ENCODE results near the gene TMEM184A.

Gene TMEM184A

DNA sequence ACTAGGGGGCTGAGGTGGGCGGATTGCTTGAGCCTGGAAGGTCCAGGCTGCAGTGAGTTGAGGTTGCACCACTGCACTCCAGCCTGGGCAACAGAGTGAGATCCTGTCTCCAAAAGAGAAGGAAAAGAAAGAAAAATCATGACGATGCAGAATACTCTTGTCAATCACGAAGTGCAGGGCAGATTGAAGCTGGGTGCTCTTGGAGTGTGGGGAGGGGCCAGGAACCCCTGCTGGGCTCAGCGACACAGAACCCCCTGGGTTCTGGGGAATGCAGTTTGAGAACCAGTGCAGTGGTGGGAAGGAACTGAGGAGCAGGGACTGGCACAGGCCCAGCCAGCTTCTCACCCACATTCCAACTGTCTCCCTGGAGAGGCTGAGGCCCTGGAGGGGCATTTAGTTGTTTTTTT is 41.0 kb downstream of the TMEM184A start:
- H3K27me3 ChIP-seq (ENCODE audit: control insufficient read depth, insufficient read depth, low read length): no peaks in the 10 kb centered on the region
- no peak overlapping the region for H3K4me3 ChIP-seq (ENCODE audit: low read depth, low read length)
- no peaks in the 10 kb centered on the region for H3K9me3 ChIP-seq (ENCODE audit: control insufficient read depth, insufficient read depth, low read length)
- H3K36me3 ChIP-seq (ENCODE audit: control insufficient read depth, insufficient read depth, low read length): no peaks in the 10 kb centered on the region
- H3K27ac ChIP-seq (ENCODE audit: low read depth, low read length): no peak overlapping the region
- H3K9ac ChIP-seq (ENCODE audit: low read depth, low read length): no peak overlapping the region
- H3K4me1 ChIP-seq (ENCODE audit: control insufficient read depth, insufficient read depth, low read length): no peaks in the 10 kb centered on the region

DNA sequence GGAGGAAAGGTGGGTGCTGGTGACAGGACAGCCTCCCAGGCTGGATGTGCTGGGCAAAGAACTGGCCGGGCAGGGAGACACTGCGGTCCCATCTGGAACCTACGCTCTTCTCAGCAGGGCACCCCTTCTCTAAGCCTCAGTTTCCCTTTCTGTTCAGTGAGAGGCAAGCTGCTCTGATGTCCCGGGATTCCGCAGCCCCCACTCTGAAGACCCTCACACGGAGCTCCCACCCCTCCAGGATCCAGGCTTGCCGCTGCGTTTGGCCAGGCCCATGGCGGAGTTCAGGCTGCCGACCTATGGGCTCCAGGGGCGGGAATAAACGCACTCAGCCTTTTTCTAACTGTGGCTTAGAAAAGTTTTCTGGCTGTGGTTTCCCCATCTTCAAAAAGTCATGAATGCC is 41.6 kb downstream of the TMEM184A start:
- Histone ChIP-seq H3K27me3 (ENCODE audit: control insufficient read depth, insufficient read depth, low read length) (no peaks in the 10 kb centered on the region), H3K9ac (ENCODE audit: low read depth, low read length) (no peak overlapping the region), H3K27ac (ENCODE audit: low read depth, low read length) (no peak overlapping the region), H3K36me3 (ENCODE audit: control insufficient read depth, insufficient read depth, low read length) (no peaks in the 10 kb centered on the region), H3K4me3 (ENCODE audit: low read depth, low read length) (no peak overlapping the region), H3K4me1 (ENCODE audit: control insufficient read depth, insufficient read depth, low read length) (no peaks in the 10 kb centered on the region), H3K9me3 (ENCODE audit: control insufficient read depth, insufficient read depth, low read length) (no peaks in the 10 kb centered on the region)

GRCh38 chr7:1513657-1514095 is 42.3 kb downstream of the TMEM184A start:
- Histone ChIP-seq H3K27ac (ENCODE audit: low read depth, low read length) (no peak overlapping the region), H3K27me3 (ENCODE audit: control insufficient read depth, insufficient read depth, low read length) (no peaks in the 10 kb centered on the region), H3K4me3 (ENCODE audit: low read depth, low read length) (no peak overlapping the region), H3K36me3 (ENCODE audit: control insufficient read depth, insufficient read depth, low read length) (no peaks in the 10 kb centered on the region), H3K4me1 (ENCODE audit: control insufficient read depth, insufficient read depth, low read length) (no peaks in the 10 kb centered on the region), H3K9me3 (ENCODE audit: control insufficient read depth, insufficient read depth, low read length) (no peaks in the 10 kb centered on the region), H3K9ac (ENCODE audit: low read depth, low read length) (no peak overlapping the region)

DNA sequence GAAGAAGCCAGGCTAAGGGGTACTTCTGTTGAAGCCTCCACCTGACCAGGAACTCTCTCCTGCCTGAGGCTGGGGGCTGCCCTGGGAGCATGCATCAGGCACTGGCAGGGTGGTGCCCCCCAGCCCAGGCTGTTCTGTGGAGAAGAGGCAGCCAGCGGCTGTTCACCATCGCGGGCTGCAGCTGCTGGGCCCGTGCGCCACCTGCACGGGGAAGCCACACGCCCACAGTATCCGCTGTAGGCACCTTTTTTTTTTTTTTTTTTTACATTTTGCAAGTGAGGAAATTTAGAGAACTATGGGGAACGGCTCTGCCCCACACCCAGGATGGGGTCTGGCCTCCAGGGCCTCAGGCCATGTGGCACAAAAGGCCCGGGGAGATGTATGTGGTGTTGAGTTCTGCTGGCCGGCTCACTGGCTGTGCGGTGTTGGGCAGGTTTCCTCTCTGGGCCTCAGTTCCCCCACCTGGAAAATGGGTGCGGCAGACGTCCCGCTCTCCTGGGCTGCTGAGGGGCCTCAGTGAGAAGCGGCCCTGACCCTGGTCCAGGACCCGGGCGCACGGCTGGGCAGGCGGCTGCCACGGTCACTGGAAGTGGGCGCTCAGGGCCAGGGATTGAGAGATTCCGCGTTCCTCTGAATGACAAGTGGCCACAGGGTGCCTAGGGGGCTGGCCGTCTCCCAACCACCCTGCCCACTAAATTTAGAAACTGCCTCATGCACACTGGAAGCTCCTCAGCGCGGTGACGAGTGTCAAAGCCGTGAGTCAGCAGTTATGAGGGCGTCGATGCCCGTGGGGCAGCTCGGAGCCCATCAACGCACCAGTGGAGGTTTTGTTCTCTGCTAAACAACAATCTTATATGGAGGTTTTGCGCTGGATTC is 43.0 kb downstream of the TMEM184A start:
- Histone ChIP-seq H3K9me3 (ENCODE audit: control insufficient read depth, insufficient read depth, low read length) (no peaks in the 10 kb centered on the region), H3K4me3 (ENCODE audit: low read depth, low read length) (no peak overlapping the region), H3K4me1 (ENCODE audit: control insufficient read depth, insufficient read depth, low read length) (no peaks in the 10 kb centered on the region), H3K27ac (ENCODE audit: low read depth, low read length) (no peak overlapping the region), H3K27me3 (ENCODE audit: control insufficient read depth, insufficient read depth, low read length) (no peaks in the 10 kb centered on the region), H3K9ac (ENCODE audit: low read depth, low read length) (no peak overlapping the region), H3K36me3 (ENCODE audit: control insufficient read depth, insufficient read depth, low read length) (no peaks in the 10 kb centered on the region)

- Histone ChIP-seq H3K9me3 (ENCODE audit: control insufficient read depth, insufficient read depth, low read length) (no peaks in the 10 kb centered on the region), H3K36me3 (ENCODE audit: control insufficient read depth, insufficient read depth, low read length) (no peaks in the 10 kb centered on the region), H3K27ac (ENCODE audit: low read depth, low read length) (no peak overlapping the region), H3K4me1 (ENCODE audit: control insufficient read depth, insufficient read depth, low read length) (no peaks in the 10 kb centered on the region), H3K9ac (ENCODE audit: low read depth, low read length) (no peak overlapping the region), H3K4me3 (ENCODE audit: low read depth, low read length) (no peak overlapping the region), H3K27me3 (ENCODE audit: control insufficient read depth, insufficient read depth, low read length) (no peaks in the 10 kb centered on the region)
Measured at GRCh38 chr7:1511444-1512422, 44.3 kb downstream of the TMEM184A start.

- H3K27ac ChIP-seq (ENCODE audit: low read depth, low read length): no peak overlapping the region
Measured at GRCh38 chr7:1510780-1511154, 45.2 kb downstream of the TMEM184A start.

DNA sequence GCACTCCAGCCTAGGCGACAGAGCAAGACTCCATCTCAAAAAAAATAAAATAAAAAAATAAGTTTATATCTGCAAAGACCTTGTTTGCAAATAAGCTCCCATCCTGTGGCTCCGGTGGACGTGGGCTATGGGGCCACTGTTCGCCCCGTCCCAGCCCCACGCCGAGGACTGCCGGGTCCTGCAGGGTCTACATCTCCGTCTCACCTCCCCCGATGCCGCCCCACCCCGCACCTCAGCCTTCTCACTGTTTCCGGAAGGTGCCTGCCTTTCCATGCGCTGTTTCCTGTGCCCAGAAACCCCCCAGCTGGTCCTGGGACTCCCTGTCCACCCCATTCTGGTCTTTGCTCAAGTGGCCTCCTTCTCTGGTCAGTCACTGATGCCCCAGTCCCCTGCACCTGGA is 46.8 kb downstream of the TMEM184A start:
- Histone ChIP-seq H3K9ac (ENCODE audit: low read depth, low read length) (no peak overlapping the region), H3K27ac (ENCODE audit: low read depth, low read length) (no peak overlapping the region), H3K27me3 (ENCODE audit: control insufficient read depth, insufficient read depth, low read length) (no peaks in the 10 kb centered on the region), H3K36me3 (ENCODE audit: control insufficient read depth, insufficient read depth, low read length) (no peaks in the 10 kb centered on the region), H3K4me1 (ENCODE audit: control insufficient read depth, insufficient read depth, low read length) (no peaks in the 10 kb centered on the region), H3K4me3 (ENCODE audit: low read depth, low read length) (no peak overlapping the region), H3K9me3 (ENCODE audit: control insufficient read depth, insufficient read depth, low read length) (no peaks in the 10 kb centered on the region)

More at GRCh38 chr7:1510780-1511154, 45.2 kb downstream of the TMEM184A start:
- Histone ChIP-seq H3K9me3 (ENCODE audit: control insufficient read depth, insufficient read depth, low read length) (no peaks in the 10 kb centered on the region), H3K9ac (ENCODE audit: low read depth, low read length) (no peak overlapping the region), H3K27me3 (ENCODE audit: control insufficient read depth, insufficient read depth, low read length) (no peaks in the 10 kb centered on the region), H3K4me3 (ENCODE audit: low read depth, low read length) (no peak overlapping the region), H3K4me1 (ENCODE audit: control insufficient read depth, insufficient read depth, low read length) (no peaks in the 10 kb centered on the region), H3K36me3 (ENCODE audit: control insufficient read depth, insufficient read depth, low read length) (no peaks in the 10 kb centered on the region)

- Histone ChIP-seq H3K36me3 (ENCODE audit: control insufficient read depth, insufficient read depth, low read length) (no peaks in the 10 kb centered on the region), H3K9ac (ENCODE audit: low read depth, low read length) (no peak overlapping the region), H3K27me3 (ENCODE audit: control insufficient read depth, insufficient read depth, low read length) (no peaks in the 10 kb centered on the region), H3K4me3 (ENCODE audit: low read depth, low read length) (no peak overlapping the region), H3K9me3 (ENCODE audit: control insufficient read depth, insufficient read depth, low read length) (no peaks in the 10 kb centered on the region), H3K4me1 (ENCODE audit: control insufficient read depth, insufficient read depth, low read length) (no peaks in the 10 kb centered on the region), H3K27ac (ENCODE audit: low read depth, low read length) (no peak overlapping the region)
Measured at GRCh38 chr7:1508277-1508758, 47.7 kb downstream of the TMEM184A start.

DNA sequence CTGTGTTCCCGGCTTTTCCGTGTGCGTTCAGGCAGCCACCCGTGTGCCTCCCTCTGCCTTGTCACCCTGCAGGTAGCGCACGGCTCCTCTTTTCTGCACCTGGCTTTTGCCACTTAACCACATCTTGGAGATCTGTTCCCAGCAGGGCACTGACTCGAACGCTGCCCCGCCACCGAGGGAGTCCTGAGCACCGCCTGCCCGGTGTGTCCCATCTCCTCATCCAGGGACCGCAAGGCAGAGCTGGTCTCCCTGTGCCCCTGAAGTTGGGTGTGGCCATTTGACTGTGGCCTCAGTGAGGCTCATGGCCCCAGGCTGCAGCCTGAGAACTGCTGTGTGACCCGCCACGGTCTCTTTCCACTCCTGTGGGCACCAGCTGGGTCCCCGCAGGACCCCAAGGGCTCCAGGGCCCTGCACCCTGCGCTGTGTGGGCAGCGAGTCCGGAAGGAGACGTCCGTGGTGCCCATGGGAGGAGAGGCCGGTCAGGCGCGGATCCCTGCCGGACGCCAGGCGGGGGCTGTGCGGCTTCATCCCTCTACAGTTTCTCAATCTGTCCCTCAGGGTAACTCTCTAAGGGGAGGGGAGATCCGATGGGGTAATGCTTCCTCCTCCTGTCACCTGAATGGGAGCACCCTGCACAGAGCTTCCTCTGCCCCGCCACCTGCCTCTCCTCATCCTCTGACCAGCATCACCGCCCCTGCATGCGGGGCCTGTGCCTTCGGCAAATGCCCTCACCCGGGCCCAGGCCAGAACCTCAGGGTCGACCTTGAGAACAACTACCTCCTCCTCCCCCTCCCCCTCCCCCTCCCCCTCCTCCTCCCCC is 50.1 kb downstream of the TMEM184A start:
- Histone ChIP-seq H3K9me3 (ENCODE audit: control insufficient read depth, insufficient read depth, low read length) (no peaks in the 10 kb centered on the region), H3K4me3 (ENCODE audit: low read depth, low read length) (no peak overlapping the region), H3K9ac (ENCODE audit: low read depth, low read length) (no peak overlapping the region), H3K4me1 (ENCODE audit: control insufficient read depth, insufficient read depth, low read length) (peaks cover 5% of the 10 kb centered on the region), H3K27me3 (ENCODE audit: control insufficient read depth, insufficient read depth, low read length) (no peaks in the 10 kb centered on the region), H3K36me3 (ENCODE audit: control insufficient read depth, insufficient read depth, low read length) (peaks cover 21% of the 10 kb centered on the region), H3K27ac (ENCODE audit: low read depth, low read length) (no peak overlapping the region)

Data from HUES48 (cell line).